Measurements from ENCODE around the gene EFCAB8.

Gene EFCAB8

GRCh38 chr20:32924781-32925180, 66.1 kb downstream of the EFCAB8 start:
- TF ChIP-seq, protein P1, sequence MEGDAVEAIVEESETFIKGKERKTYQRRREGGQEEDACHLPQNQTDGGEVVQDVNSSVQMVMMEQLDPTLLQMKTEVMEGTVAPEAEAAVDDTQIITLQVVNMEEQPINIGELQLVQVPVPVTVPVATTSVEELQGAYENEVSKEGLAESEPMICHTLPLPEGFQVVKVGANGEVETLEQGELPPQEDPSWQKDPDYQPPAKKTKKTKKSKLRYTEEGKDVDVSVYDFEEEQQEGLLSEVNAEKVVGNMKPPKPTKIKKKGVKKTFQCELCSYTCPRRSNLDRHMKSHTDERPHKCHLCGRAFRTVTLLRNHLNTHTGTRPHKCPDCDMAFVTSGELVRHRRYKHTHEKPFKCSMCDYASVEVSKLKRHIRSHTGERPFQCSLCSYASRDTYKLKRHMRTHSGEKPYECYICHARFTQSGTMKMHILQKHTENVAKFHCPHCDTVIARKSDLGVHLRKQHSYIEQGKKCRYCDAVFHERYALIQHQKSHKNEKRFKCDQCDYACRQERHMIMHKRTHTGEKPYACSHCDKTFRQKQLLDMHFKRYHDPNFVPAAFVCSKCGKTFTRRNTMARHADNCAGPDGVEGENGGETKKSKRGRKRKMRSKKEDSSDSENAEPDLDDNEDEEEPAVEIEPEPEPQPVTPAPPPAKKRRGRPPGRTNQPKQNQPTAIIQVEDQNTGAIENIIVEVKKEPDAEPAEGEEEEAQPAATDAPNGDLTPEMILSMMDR (conservative IDR thresholded peaks at IDR 0.05; ENCODE audit: control insufficient read depth, insufficient read depth, low read depth, low read length): no peak
- no peak for DNase-seq (ENCODE audit: low read depth)
- no peak overlapping the region for H3K4me3 ChIP-seq (ENCODE audit: control insufficient read depth, low read depth, low read length)

GRCh38 chr20:32925481-32926196, 66.9 kb downstream of the EFCAB8 start:
- no peak for DNase-seq (ENCODE audit: low read depth)
- TF ChIP-seq, protein P1 (conservative IDR thresholded peaks at IDR 0.05; ENCODE audit: control insufficient read depth, insufficient read depth, low read depth, low read length): no peak
- H3K4me3 ChIP-seq (ENCODE audit: control insufficient read depth, low read depth, low read length): no peak overlapping the region

DNA sequence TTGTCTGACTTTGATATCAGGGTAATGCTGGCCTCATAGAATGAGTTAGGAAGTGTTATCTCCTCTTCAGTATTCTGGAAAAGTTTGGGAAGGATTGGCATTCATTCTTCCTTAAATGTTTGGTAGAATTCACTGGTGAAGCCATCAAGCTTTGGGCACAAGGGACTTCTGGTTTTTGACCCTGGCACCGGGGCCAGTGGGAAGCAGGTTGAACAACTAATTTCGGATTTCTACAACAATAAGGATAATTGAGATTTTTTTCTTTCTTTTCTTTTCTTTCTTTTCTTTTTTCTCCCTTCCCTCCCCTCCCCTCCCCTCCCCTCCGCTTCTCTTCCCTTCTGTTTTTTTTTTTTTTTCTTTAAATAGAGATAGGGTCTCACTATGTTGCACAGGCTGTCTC, 70.4 kb downstream of the EFCAB8 start:
- TF ChIP-seq, protein P1 (conservative IDR thresholded peaks at IDR 0.05; ENCODE audit: control insufficient read depth, insufficient read depth, low read depth, low read length): no peak
- no peak for DNase-seq (ENCODE audit: low read depth)
- H3K4me3 ChIP-seq (ENCODE audit: control insufficient read depth, low read depth, low read length): no peak overlapping the region

GRCh38 chr20:32930181-32930580, 71.5 kb downstream of the EFCAB8 start:
- H3K4me3 ChIP-seq (ENCODE audit: control insufficient read depth, low read depth, low read length): no peak overlapping the region
- DNase-seq (ENCODE audit: low read depth): no peak
- TF ChIP-seq, protein P1 (conservative IDR thresholded peaks at IDR 0.05; ENCODE audit: control insufficient read depth, insufficient read depth, low read depth, low read length): no peak

GRCh38 chr20:32930701-32931100, 72.0 kb downstream of the EFCAB8 start:
- TF ChIP-seq, protein P1 (conservative IDR thresholded peaks at IDR 0.05; ENCODE audit: control insufficient read depth, insufficient read depth, low read depth, low read length): no peak
- no peak for DNase-seq (ENCODE audit: low read depth)
- no peak overlapping the region for H3K4me3 ChIP-seq (ENCODE audit: control insufficient read depth, low read depth, low read length)

- TF ChIP-seq, protein P1 (conservative IDR thresholded peaks at IDR 0.05; ENCODE audit: control insufficient read depth, insufficient read depth, low read depth, low read length): no peak
- no peak for DNase-seq (ENCODE audit: low read depth)
- H3K4me3 ChIP-seq (ENCODE audit: control insufficient read depth, low read depth, low read length): no peak overlapping the region
These were observed 75.9 kb downstream of the EFCAB8 start for GRCh38 chr20:32934580-32934979.

All from fibroblast of mammary gland (primary cell).